Kidney epithelial cell (primary cell): ENCODE results near the gene GNAT2. TPM values are rescaled to one million over a fixed set of nuclear protein-coding genes. Genes with fewer than 3 reads are reported as not detected.

ENCODE experiments used
- DNase-seq: peaks from one replicate; pipeline ENCODE4 v3.0.0-alpha.2; 2010; ENCODE audit warnings: low read depth
- H3K27me3 ChIP-seq: 2 replicates; pipeline ENCODE4 v1.6.0; 2011; ENCODE audit warnings: low read length; ENCODE audit not compliant: control insufficient read depth, insufficient read depth
- H3K36me3 ChIP-seq: 2 replicates; pipeline ENCODE4 v1.5.1; 2011; ENCODE audit warnings: low read length; ENCODE audit not compliant: control insufficient read depth, insufficient read depth
- H3K4me3 ChIP-seq: 2 replicates; pipeline ENCODE4 v1.5.1; 2011; ENCODE audit warnings: low read depth, mild to moderate bottlenecking, control low read depth, low read length
- total RNA-seq: library from RNA; depleted of rRNA; stranded (reverse); fragments of >200 nt; gene quantifications from 2 replicates; pipeline ENCODE4 v1.2.3, GENCODE V29; 2015
- TF ChIP-seq, protein P1 (sequence below): IDR thresholded peaks from 2 replicates; pipeline ENCODE4 v1.5.1; 2011; ENCODE audit warnings: mild to moderate bottlenecking, moderate library complexity, low read length, control low read depth, inconsistent platforms; ENCODE audit not compliant: insufficient read depth, poor library complexity, severe bottlenecking

GNAT2 gene
- total RNA-seq, 1 donor from 2014 or later, result not detected

DNA sequence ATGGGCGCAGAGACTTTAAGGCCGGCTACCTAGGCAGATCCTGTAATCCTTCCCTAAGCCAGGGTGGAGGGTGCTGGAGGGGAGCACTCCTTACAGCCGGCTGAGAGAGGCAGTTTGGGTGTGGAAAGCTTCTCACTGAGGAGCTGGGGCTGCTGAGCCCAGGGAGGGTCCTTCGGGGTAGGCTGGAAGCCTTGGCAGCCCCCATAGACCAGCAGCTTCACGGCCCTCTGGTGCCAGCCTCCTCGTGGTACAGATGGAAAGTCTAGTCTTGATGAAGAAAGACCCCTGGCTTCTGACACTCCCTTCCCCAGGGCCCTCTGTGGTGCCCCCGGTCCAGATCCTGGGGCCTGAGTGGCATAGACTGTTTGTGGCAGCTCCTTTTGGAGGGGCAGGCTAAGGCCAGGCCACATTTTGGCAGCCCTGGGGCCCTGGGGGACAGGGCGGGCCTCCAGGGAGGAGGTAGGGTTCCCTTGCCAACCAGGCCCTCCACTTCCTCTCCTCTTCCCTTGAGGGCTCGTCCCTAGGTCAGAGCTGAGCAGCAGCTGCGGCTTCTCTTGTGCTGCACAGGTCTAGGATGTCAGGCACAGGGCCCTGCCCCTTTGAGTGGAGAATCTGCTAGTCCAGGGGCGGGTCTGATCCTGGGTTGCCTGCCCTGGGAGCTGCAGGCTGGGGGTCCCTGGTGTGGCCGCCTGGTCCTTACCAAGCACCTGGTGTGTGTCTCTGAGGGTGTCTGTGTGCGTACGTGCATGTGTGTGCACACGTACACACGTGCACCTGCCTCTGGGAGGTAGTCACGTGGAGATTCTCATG is 5.0 kb upstream of the GNAT2 start:
- peaks cover 9% of the 10 kb centered on the region for H3K36me3 ChIP-seq
- no peak overlapping the region for H3K4me3 ChIP-seq
- no peak for DNase-seq
- no peaks in the 10 kb centered on the region for H3K27me3 ChIP-seq
- TF ChIP-seq, protein P1, sequence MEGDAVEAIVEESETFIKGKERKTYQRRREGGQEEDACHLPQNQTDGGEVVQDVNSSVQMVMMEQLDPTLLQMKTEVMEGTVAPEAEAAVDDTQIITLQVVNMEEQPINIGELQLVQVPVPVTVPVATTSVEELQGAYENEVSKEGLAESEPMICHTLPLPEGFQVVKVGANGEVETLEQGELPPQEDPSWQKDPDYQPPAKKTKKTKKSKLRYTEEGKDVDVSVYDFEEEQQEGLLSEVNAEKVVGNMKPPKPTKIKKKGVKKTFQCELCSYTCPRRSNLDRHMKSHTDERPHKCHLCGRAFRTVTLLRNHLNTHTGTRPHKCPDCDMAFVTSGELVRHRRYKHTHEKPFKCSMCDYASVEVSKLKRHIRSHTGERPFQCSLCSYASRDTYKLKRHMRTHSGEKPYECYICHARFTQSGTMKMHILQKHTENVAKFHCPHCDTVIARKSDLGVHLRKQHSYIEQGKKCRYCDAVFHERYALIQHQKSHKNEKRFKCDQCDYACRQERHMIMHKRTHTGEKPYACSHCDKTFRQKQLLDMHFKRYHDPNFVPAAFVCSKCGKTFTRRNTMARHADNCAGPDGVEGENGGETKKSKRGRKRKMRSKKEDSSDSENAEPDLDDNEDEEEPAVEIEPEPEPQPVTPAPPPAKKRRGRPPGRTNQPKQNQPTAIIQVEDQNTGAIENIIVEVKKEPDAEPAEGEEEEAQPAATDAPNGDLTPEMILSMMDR, result no peak

DNA sequence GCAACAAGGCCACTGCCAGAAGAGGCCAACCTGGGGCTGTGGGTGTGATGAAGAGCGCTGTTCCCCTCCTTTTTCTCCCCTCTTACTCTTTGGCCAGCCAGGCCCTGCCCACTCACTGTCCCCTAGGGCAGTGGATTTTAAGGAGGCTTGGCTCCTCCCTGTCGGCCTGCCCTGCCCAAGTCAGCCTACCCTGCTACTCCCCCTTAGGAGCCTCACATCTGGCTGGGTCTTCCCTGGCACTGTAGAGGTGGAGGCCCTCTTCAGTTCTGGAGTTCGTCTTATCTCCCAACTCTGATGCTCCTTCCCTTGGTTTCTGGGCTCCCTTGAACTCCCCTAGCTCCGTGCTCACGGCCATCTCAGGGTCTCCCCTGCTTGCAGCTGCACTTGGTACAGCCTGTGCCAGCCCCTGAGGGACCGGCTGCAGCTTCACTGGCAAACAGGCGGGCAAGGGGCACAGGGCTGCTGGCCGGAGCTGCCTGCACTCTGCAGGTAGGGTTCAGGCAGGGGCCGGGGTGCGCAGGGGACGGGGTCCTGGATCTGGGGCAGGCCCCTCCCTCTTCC is 4.3 kb upstream of the GNAT2 start:
- H3K36me3 ChIP-seq, result peaks cover 4% of the 10 kb centered on the region
- H3K27me3 ChIP-seq, result no peaks in the 10 kb centered on the region
- TF ChIP-seq, protein P1, result no peak
- no peak overlapping the region for H3K4me3 ChIP-seq
- DNase-seq, result no peak

DNA sequence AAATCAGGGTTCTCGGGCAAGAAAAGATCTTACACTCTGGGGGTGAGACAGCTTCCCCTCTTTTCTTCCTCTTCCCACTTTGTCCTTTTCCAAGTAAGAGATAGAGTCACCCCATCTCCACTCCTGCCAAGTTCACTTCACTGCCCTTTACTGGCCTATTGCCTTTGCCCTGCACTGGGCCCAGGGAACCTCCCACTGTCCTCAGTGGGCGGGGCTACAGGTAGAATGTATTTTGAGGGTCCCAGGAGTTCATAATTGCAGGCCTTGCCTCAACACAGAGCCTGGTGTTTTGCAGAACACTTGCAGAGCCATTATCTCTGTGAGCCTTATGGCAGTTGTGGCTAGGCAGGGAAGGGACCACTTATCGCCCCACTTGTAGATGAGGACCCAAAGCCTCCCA is 3.5 kb upstream of the GNAT2 start:
- DNase-seq, result no peak
- Histone ChIP-seq H3K27me3 (no peaks in the 10 kb centered on the region), H3K36me3 (peaks cover 4% of the 10 kb centered on the region), H3K4me3 (no peak overlapping the region)
- TF ChIP-seq, protein P1, result no peak

- no peak for DNase-seq
- no peak overlapping the region for H3K4me3 ChIP-seq
- H3K27me3 ChIP-seq, result no peaks in the 10 kb centered on the region
- TF ChIP-seq, protein P1, result no peak
- peaks cover 1% of the 10 kb centered on the region for H3K36me3 ChIP-seq
Observed at GRCh38 chr1:109622137-109622892, 2.9 kb upstream of the GNAT2 start.

- Histone ChIP-seq H3K4me3 (peak overlapping the region; percentile 96), H3K36me3 (no peaks in the 10 kb centered on the region), H3K27me3 (no peaks in the 10 kb centered on the region)
- DNase-seq, result no peak
- TF ChIP-seq, protein P1, result no peak
Observed at GRCh38 chr1:109621379-109622136, 2.1 kb upstream of the GNAT2 start.
